Fibroblast of lung (primary cell): ENCODE data around the gene MROH2A. TPM values are rescaled to one million over a fixed set of nuclear protein-coding genes. Genes with fewer than 3 reads are reported as not detected.

ENCODE experiments used
- DNase-seq, 2 donors: peaks; one replicate each; pipeline versions ENCODE4 v3.0.0 to v3.0.0-alpha.2; 2010; ENCODE audit warnings: low read depth in 2 of 2
- H2AFZ ChIP-seq: 2 replicates; pipeline ENCODE4 v1.5.1; 2012; ENCODE audit warnings: low read length, control low read depth, inconsistent platforms
- H3K27ac ChIP-seq: 2 replicates; pipeline ENCODE4 v1.5.1; 2011; ENCODE audit warnings: low read length, control low read depth; ENCODE audit not compliant: insufficient read depth
- H3K27me3 ChIP-seq: 2 replicates; pipeline ENCODE4 v1.5.1; 2011; ENCODE audit warnings: mild to moderate bottlenecking, low read length; ENCODE audit not compliant: control insufficient read depth, insufficient read depth
- H3K36me3 ChIP-seq: 2 replicates; pipeline ENCODE4 v1.5.1; 2011; ENCODE audit warnings: low read length; ENCODE audit not compliant: control insufficient read depth, insufficient read depth
- H3K4me1 ChIP-seq: 2 replicates; pipeline ENCODE4 v1.5.1; 2011; ENCODE audit warnings: low read length; ENCODE audit not compliant: control insufficient read depth, insufficient read depth; ENCODE audit errors: extremely low read depth
- H3K4me2 ChIP-seq: 2 replicates; pipeline ENCODE4 v1.5.1; 2011; ENCODE audit warnings: low read length, control low read depth; ENCODE audit not compliant: insufficient read depth; ENCODE audit errors: extremely low read depth
- H3K4me3 ChIP-seq, 4 experiments: fragments of 200-600 bp in 1 of 4; sonication (generic) in 1 of 4; replicated peaks in 1 of 4; 2 replicates each; pipeline ENCODE4 v1.5.1; 2011 to 2016; ENCODE audit warnings: low read length in 4 of 4, low read depth in 3 of 4, mild to moderate bottlenecking in 3 of 4, control low read depth in 2 of 4, inconsistent platforms in 1 of 4, mixed read lengths in 1 of 4; ENCODE audit not compliant: insufficient read depth in 1 of 4; ENCODE audit errors: control extremely low read depth in 1 of 4
- H3K79me2 ChIP-seq: 2 replicates; pipeline ENCODE4 v1.5.1; 2012; ENCODE audit warnings: mild to moderate bottlenecking, low read length, inconsistent platforms; ENCODE audit not compliant: control insufficient read depth, insufficient read depth
- H3K9ac ChIP-seq: 2 replicates; pipeline ENCODE4 v1.5.1; 2011; ENCODE audit warnings: mild to moderate bottlenecking, low read length, control low read depth; ENCODE audit not compliant: insufficient read depth
- H3K9me3 ChIP-seq: 2 replicates; pipeline ENCODE4 v1.5.1; 2012; ENCODE audit warnings: low read depth, low read length; ENCODE audit not compliant: control insufficient read depth, insufficient read depth
- H4K20me1 ChIP-seq: 2 replicates; pipeline ENCODE4 v1.5.1; 2011; ENCODE audit warnings: low read length; ENCODE audit not compliant: control insufficient read depth, insufficient read depth; ENCODE audit errors: extremely low read depth
- CTCF ChIP-seq, 2 donors: IDR thresholded peaks in 1 of 2; conservative IDR thresholded peaks in 1 of 2; 1 replicate in 1 of 2; 2 replicates in 1 of 2; pipeline ENCODE4 v1.5.1; 2011 to 2012; ENCODE audit warnings: low read length in 2 of 2, control low read depth in 1 of 2, inconsistent platforms in 1 of 2, low read depth in 1 of 2, mild to moderate bottlenecking in 1 of 2
- EZH2 ChIP-seq: IDR thresholded peaks from 2 replicates; pipeline ENCODE4 v1.5.1; 2012; ENCODE audit warnings: low read length, control low read depth, mild to moderate bottlenecking; ENCODE audit errors: missing control alignments
- polyA plus RNA-seq, 2 donors: library from polyadenylated mRNA; depleted of rRNA in 1 of 2; stranded (reverse) in 1 of 2; unstranded in 1 of 2; fragments of >200 nt; gene quantifications; 2 replicates each; pipeline ENCODE4 v1.2.1, GENCODE V29; 2011 to 2012; ENCODE audit warnings: missing spikeins in 1 of 2
- total RNA-seq: library from RNA; depleted of rRNA; stranded (reverse); fragments of >200 nt; gene quantifications from 2 replicates; pipeline ENCODE4 v1.2.1, GENCODE V29; 2014

Gene MROH2A
- total and polyA plus RNA-seq, 2 donors (not counting 1 experiment from before 2014, with no cell fraction given): not detected

- H3K79me2 ChIP-seq: no peaks in the 10 kb centered on the region
- H2AFZ ChIP-seq: no peak overlapping the region
These were observed 1.6 kb downstream of the MROH2A start for GRCh38 chr2:233779722-233780121.

GRCh38 chr2:233780771-233781170 is 2.6 kb downstream of the MROH2A start:
- no peak overlapping the region for H2AFZ ChIP-seq
- H3K4me2 ChIP-seq: no peak overlapping the region
- no peak for TF ChIP-seq EZH2
- no peak for TF ChIP-seq CTCF (conservative IDR thresholded peaks at IDR 0.05 in 1 of 2, IDR thresholded peaks at IDR 0.05 in 1 of 2; ENCODE audit: low read depth in 1 of 2, low read length in 2 of 2)
- no peaks in the 10 kb centered on the region for H3K9me3 ChIP-seq
- no peaks in the 10 kb centered on the region for H3K27me3 ChIP-seq
- no peaks in the 10 kb centered on the region for H3K4me1 ChIP-seq
- no peak for DNase-seq
- H3K36me3 ChIP-seq: no peaks in the 10 kb centered on the region
- no peak overlapping the region for H3K9ac ChIP-seq
- no peaks in the 10 kb centered on the region for H4K20me1 ChIP-seq
- no peaks in the 10 kb centered on the region for H3K79me2 ChIP-seq
- no peak overlapping the region for H3K4me3 ChIP-seq
- H3K27ac ChIP-seq: no peak overlapping the region

More at GRCh38 chr2:233779722-233780121, 1.6 kb downstream of the MROH2A start:
- Histone ChIP-seq H3K9me3 (no peaks in the 10 kb centered on the region), H3K36me3 (no peaks in the 10 kb centered on the region), H3K4me1 (no peaks in the 10 kb centered on the region), H3K4me3 (no peak overlapping the region), H3K9ac (no peak overlapping the region), H3K27ac (no peak overlapping the region), H3K27me3 (no peaks in the 10 kb centered on the region), H3K4me2 (no peak overlapping the region), H4K20me1 (no peaks in the 10 kb centered on the region)
- no peak for DNase-seq
- no peak for TF ChIP-seq CTCF (conservative IDR thresholded peaks at IDR 0.05 in 1 of 2, IDR thresholded peaks at IDR 0.05 in 1 of 2; ENCODE audit: low read depth in 1 of 2, low read length in 2 of 2)
- no peak for TF ChIP-seq EZH2

GRCh38 chr2:233789554-233789953 is 11.4 kb downstream of the MROH2A start:
- Histone ChIP-seq H4K20me1 (no peaks in the 10 kb centered on the region), H3K36me3 (no peaks in the 10 kb centered on the region), H2AFZ (no peak overlapping the region), H3K9me3 (no peaks in the 10 kb centered on the region), H3K27ac (no peak overlapping the region), H3K9ac (no peak overlapping the region), H3K4me1 (no peaks in the 10 kb centered on the region), H3K4me3 (no peak overlapping the region), H3K79me2 (no peaks in the 10 kb centered on the region), H3K4me2 (no peak overlapping the region), H3K27me3 (no peaks in the 10 kb centered on the region)
- TF ChIP-seq EZH2 (no peak), CTCF (conservative IDR thresholded peaks at IDR 0.05 in 1 of 2, IDR thresholded peaks at IDR 0.05 in 1 of 2; ENCODE audit: low read depth in 1 of 2, low read length in 2 of 2) (no peak)
- DNase-seq: no peak
